K562 (cell line): ENCODE data around the gene GPR27.

Source experiments
- GTF2F1 ChIP-seq: IDR thresholded peaks from 2 replicates; pipeline ENCODE4 v1.6.1; 2011; ENCODE audit warnings: low read depth, low read length, improper control_type of control experiment
- LEF1 ChIP-seq: fragments of 450-650 bp; IDR thresholded peaks from 2 replicates; pipeline ENCODE4 v1.6.1; 2016; ENCODE audit warnings: mild to moderate bottlenecking
- NRF1 ChIP-seq, 2 experiments: fragments of 450-650 bp; IDR thresholded peaks in 1 of 2; conservative IDR thresholded peaks in 1 of 2; 2 replicates each; pipeline ENCODE4 v1.6.1; 2014; ENCODE audit warnings: mild to moderate bottlenecking in 2 of 2
- ZNF282 ChIP-seq: sonication (generic); formaldehyde crosslinking; IDR thresholded peaks from 2 replicates; pipeline ENCODE4 v1.8.1; 2023; ENCODE audit warnings: missing genetic modification reagents
- ZNF780A ChIP-seq: fragments of 250-450 bp; sonication (Bioruptor Pico); IDR thresholded peaks from 2 replicates; pipeline ENCODE4 v1.5.0; 2021; ENCODE audit warnings: mild to moderate bottlenecking
- TF ChIP-seq, protein P1 (sequence below): fragments of 250-450 bp; sonication (Bioruptor Pico); IDR thresholded peaks from 2 replicates; pipeline ENCODE4 v1.8.0; 2022; ENCODE audit warnings: inconsistent platforms
- TF ChIP-seq, protein P2 (sequence below): fragments of 250-450 bp; sonication (Bioruptor Pico); IDR thresholded peaks from 2 replicates; pipeline ENCODE4 v1.8.0; 2021; ENCODE audit warnings: moderate library complexity, mild to moderate bottlenecking, inconsistent platforms
- TF ChIP-seq, protein P3 (sequence below), 3 experiments: IDR thresholded peaks in 2 of 3; conservative IDR thresholded peaks in 1 of 3; 2 replicates each; pipeline ENCODE4 v1.5.1; 2011 to 2012; ENCODE audit warnings: low read length in 3 of 3, mild to moderate bottlenecking in 3 of 3, control low read depth in 2 of 3, improper control_type of control experiment in 1 of 3, inconsistent platforms in 1 of 3, low read depth in 1 of 3, mixed read lengths in 1 of 3, moderate library complexity in 1 of 3; ENCODE audit not compliant: insufficient read depth in 2 of 3
- TF ChIP-seq, protein P4 (sequence below), 2 experiments: fragments of 450-650 bp in 1 of 2; sonication (generic) in 1 of 2; formaldehyde crosslinking in 1 of 2; IDR thresholded peaks; 2 replicates each; pipeline versions ENCODE4 v1.7.1 to v1.9.0; 2016 to 2022; ENCODE audit warnings: inconsistent platforms in 1 of 2, mild to moderate bottlenecking in 1 of 2, missing genetic modification reagents in 1 of 2

DNA sequence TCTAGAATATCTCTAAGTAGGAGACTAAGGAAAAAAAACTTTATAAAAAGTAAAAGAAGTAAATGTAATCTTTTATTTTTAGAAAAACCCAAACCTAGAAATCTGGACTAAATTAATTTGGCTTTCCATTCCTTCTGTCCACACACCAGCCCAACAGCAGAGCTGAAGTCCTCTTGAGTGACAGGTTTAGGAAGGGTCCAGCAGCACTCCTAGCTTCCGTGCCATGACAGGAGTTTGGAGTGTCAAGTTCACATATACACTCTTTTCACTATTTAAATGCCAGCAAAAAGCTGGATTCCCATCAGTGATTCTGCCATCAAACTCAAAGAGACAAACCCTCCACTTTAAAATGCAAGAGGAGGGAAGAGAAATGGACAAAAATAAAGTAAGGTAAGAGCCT is 18.2 kb downstream of the GPR27 start:
- TF ChIP-seq, protein P1, sequence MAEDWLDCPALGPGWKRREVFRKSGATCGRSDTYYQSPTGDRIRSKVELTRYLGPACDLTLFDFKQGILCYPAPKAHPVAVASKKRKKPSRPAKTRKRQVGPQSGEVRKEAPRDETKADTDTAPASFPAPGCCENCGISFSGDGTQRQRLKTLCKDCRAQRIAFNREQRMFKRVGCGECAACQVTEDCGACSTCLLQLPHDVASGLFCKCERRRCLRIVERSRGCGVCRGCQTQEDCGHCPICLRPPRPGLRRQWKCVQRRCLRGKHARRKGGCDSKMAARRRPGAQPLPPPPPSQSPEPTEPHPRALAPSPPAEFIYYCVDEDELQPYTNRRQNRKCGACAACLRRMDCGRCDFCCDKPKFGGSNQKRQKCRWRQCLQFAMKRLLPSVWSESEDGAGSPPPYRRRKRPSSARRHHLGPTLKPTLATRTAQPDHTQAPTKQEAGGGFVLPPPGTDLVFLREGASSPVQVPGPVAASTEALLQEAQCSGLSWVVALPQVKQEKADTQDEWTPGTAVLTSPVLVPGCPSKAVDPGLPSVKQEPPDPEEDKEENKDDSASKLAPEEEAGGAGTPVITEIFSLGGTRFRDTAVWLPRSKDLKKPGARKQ, result no peak
- TF ChIP-seq, protein P2, sequence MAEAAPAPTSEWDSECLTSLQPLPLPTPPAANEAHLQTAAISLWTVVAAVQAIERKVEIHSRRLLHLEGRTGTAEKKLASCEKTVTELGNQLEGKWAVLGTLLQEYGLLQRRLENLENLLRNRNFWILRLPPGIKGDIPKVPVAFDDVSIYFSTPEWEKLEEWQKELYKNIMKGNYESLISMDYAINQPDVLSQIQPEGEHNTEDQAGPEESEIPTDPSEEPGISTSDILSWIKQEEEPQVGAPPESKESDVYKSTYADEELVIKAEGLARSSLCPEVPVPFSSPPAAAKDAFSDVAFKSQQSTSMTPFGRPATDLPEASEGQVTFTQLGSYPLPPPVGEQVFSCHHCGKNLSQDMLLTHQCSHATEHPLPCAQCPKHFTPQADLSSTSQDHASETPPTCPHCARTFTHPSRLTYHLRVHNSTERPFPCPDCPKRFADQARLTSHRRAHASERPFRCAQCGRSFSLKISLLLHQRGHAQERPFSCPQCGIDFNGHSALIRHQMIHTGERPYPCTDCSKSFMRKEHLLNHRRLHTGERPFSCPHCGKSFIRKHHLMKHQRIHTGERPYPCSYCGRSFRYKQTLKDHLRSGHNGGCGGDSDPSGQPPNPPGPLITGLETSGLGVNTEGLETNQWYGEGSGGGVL, result no peak
- TF ChIP-seq GTF2F1 (no peak), LEF1 (no peak), NRF1 (conservative IDR thresholded peaks at IDR 0.05 in 1 of 2, IDR thresholded peaks at IDR 0.05 in 1 of 2) (no peak), ZNF282 (CRISPR knock-in tag) (no peak), ZNF780A (CRISPR knock-in tag) (no peak)
- TF ChIP-seq, protein P3, sequence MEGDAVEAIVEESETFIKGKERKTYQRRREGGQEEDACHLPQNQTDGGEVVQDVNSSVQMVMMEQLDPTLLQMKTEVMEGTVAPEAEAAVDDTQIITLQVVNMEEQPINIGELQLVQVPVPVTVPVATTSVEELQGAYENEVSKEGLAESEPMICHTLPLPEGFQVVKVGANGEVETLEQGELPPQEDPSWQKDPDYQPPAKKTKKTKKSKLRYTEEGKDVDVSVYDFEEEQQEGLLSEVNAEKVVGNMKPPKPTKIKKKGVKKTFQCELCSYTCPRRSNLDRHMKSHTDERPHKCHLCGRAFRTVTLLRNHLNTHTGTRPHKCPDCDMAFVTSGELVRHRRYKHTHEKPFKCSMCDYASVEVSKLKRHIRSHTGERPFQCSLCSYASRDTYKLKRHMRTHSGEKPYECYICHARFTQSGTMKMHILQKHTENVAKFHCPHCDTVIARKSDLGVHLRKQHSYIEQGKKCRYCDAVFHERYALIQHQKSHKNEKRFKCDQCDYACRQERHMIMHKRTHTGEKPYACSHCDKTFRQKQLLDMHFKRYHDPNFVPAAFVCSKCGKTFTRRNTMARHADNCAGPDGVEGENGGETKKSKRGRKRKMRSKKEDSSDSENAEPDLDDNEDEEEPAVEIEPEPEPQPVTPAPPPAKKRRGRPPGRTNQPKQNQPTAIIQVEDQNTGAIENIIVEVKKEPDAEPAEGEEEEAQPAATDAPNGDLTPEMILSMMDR (IDR thresholded peaks at IDR 0.05 in 2 of 3, conservative IDR thresholded peaks at IDR 0.05 in 1 of 3; ENCODE audit: insufficient read depth in 2 of 3, low read depth in 1 of 3, low read length in 3 of 3), result no peak
- TF ChIP-seq, protein P4, sequence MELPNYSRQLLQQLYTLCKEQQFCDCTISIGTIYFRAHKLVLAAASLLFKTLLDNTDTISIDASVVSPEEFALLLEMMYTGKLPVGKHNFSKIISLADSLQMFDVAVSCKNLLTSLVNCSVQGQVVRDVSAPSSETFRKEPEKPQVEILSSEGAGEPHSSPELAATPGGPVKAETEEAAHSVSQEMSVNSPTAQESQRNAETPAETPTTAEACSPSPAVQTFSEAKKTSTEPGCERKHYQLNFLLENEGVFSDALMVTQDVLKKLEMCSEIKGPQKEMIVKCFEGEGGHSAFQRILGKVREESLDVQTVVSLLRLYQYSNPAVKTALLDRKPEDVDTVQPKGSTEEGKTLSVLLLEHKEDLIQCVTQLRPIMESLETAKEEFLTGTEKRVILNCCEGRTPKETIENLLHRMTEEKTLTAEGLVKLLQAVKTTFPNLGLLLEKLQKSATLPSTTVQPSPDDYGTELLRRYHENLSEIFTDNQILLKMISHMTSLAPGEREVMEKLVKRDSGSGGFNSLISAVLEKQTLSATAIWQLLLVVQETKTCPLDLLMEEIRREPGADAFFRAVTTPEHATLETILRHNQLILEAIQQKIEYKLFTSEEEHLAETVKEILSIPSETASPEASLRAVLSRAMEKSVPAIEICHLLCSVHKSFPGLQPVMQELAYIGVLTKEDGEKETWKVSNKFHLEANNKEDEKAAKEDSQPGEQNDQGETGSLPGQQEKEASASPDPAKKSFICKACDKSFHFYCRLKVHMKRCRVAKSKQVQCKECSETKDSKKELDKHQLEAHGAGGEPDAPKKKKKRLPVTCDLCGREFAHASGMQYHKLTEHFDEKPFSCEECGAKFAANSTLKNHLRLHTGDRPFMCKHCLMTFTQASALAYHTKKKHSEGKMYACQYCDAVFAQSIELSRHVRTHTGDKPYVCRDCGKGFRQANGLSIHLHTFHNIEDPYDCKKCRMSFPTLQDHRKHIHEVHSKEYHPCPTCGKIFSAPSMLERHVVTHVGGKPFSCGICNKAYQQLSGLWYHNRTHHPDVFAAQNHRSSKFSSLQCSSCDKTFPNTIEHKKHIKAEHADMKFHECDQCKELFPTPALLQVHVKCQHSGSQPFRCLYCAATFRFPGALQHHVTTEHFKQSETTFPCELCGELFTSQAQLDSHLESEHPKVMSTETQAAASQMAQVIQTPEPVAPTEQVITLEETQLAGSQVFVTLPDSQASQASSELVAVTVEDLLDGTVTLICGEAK (IDR thresholded peaks at IDR 0.05), result no peak
- TF ChIP-seq, protein P4 (CRISPR knock-in tag; IDR thresholded peaks at IDR 0.05), result no peak
